Testis (tissue), 2 donors: Measurements from ENCODE around the gene MYNN.

ENCODE experiments used
- CTCF ChIP-seq, 3 experiments: fragments of 450-650 bp in 2 of 3; fragments of 200-600 bp in 1 of 3; sonication (generic) in 1 of 3; IDR thresholded peaks; one replicate each; pipeline ENCODE4 v1.5.1; 2016 to 2019; ENCODE audit warnings: antibody characterized with exemption in 3 of 3, mild to moderate bottlenecking in 2 of 3, moderate library complexity in 1 of 3
- POLR2A ChIP-seq: fragments of 450-650 bp; IDR thresholded peaks from one replicate; pipeline ENCODE4 v1.6.1; 2017; ENCODE audit warnings: antibody characterized with exemption, mild to moderate bottlenecking, moderate library complexity

- no peak for TF ChIP-seq POLR2A
- no peak for TF ChIP-seq CTCF (IDR thresholded peaks at IDR 0.05)
Observed at GRCh38 chr3:169772305-169772896, 795 bp upstream of the MYNN start.
